Activated T-cell treated with anti-CD3 and anti-CD28 coated beads for 24 hours (primary cell): ENCODE data around the gene ZNF211.

ENCODE experiments used
- DNase-seq: peaks from one replicate; pipeline ENCODE4 v3.0.0-alpha.2; 2020; ENCODE audit warnings: low read depth

The ZNF211 gene

GRCh38 chr19:57632987-57633831, at the start of gene ZNF211:
TSS of gene ZNF211 (plus strand) at chr19:57633168. CDS start at chr19:57633347, 179 bp downstream.
- peak; percentile 80 for DNase-seq

DNA sequence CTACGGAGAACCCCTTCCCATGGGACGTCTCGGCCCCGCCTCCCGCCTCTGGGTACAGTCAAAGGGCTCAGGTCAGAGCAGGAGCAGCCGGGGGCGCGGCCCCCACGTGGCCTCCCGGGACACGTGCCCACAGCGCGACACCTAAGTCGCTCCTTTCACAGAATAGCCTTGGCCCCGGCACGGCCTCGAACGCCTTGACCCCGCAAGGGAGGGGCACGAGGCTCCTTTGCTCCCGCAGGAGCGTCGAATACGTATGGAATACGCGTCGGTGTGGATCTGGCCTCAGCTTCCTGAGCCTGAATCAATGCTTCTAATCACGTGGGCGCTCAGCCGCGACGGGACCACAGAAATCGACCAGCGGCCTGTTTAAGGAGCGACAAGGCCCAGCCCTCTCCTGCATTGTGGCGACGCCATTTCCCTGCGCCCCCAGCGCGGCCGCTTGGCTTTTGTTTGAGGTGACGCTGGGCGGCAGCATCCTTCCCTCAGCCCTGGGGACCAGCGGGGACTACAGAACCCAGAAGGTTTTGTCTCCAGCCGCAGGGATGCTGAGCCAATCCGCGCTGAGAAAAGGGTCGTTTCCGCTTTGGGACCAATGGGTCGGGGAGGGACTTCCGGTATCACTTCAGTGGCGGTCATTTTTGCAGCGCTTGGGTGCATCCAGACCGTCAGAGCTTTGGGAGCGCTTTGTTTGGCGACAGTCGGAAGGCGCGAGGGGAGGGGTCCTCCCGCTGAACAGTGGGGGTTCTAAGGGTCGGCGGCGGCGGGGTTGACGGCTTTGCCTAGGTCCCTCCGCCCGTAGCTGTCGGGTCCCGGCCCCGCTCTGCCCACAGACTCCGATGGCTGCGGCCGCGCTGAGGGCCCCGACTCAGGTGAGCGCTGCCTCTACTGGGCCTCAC, 49.2 kb upstream of the ZNF211 start, which contains the start of gene ZIK1:
ZIK1 (plus strand) TSS at position 625 of the 896 bp plus-strand sequence; CDS start at position 837, 212 bp downstream.
- peak; percentile 80 for DNase-seq

GRCh38 chr19:57587529-57587928, 45.4 kb upstream of the ZNF211 start:
- no peak for DNase-seq

DNA sequence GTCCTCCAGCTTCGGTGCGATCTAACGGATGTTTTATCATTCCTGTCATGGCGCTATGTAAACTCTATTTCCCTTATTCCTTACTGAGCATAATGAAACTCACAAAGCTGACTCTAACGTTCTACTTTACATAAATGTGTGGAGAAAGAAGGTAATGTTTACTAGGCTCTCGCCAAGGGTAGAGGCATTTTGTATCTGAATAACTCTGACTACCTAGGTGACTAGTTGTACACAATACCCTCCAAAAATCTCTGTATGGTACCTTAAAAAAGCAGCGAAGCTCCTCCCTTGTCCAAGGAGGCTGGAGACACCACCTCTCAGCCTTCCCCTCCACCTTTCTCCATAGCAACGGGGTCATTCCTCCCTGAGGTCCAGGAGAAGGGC, 33.6 kb upstream of the ZNF211 start:
- DNase-seq = no peak

DNA sequence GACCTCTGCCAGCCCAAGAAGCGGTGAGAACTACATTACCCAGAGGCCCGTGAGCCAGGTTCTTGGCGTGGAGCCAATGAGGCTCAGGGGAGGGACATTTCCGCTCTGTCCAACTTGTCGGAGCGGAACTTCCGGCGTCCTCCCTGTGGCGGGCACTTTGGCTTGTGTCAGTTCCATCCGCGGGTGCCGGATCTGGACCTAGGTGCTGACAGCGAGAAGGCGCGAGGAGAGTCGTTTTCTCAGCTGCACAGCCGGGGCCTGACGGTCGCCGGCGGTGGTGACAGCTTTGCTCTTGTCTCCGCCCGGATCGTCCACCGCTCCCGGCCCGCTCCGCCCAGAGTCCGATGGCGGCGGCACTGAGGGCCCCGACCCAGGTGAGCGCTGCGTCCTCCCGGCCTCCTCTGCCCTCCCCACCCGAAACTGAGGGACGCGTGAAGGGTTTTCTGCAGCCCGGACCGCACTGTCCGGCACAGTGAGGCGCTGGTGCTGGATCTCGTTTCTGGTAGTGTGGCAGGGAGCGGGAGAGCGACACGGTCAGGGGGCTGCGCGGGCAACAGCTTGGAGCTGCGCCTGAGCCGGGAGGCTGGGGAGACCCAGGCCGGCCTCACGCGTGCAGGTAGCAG, 33.1 kb upstream of the ZNF211 start, which contains the start of gene ZNF530:
ZNF530 (plus strand) TSS at position 125 of the 623 bp plus-strand sequence. CDS start 4,461 bp downstream, outside the sequence.
- DNase-seq = peak; percentile 87

DNA sequence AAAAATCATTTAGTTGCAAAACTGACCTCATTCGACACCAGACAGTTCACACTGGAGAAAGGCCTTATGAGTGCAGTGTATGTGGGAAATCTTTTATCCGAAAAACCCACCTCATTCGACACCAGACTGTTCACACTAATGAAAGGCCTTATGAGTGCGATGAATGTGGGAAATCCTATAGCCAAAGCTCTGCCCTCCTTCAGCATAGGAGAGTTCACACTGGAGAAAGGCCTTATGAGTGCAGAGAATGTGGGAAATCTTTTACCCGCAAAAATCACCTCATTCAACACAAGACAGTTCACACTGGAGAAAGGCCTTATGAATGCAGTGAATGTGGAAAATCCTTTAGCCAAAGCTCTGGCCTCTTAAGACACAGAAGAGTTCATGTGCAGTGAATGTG, 26.0 kb upstream of the ZNF211 start:
- no peak for DNase-seq

GRCh38 chr19:57611113-57611512, 21.9 kb upstream of the ZNF211 start:
- DNase-seq = no peak

- DNase-seq = peak; percentile 86
Measured at GRCh38 chr19:57613941-57614743, 18.8 kb upstream of the ZNF211 start, which contains the start of gene ZNF134. TSS of gene ZNF134 (plus strand) at chr19:57614242. CDS start at chr19:57619469, 5,227 bp downstream.

GRCh38 chr19:57615346-57615745, 17.6 kb upstream of the ZNF211 start:
- DNase-seq = no peak

- no peak for DNase-seq
Measured at GRCh38 chr19:57620673-57621348, 12.2 kb upstream of the ZNF211 start.

GRCh38 chr19:57623091-57623490, 9.9 kb upstream of the ZNF211 start:
- no peak for DNase-seq

GRCh38 chr19:57633832-57634131, 814 bp downstream of the ZNF211 start:
- DNase-seq = no peak

- no peak for DNase-seq
Measured at GRCh38 chr19:57637379-57637778, 4.4 kb downstream of the ZNF211 start.

GRCh38 chr19:57641715-57642234, 8.8 kb downstream of the ZNF211 start:
- no peak for DNase-seq

DNA sequence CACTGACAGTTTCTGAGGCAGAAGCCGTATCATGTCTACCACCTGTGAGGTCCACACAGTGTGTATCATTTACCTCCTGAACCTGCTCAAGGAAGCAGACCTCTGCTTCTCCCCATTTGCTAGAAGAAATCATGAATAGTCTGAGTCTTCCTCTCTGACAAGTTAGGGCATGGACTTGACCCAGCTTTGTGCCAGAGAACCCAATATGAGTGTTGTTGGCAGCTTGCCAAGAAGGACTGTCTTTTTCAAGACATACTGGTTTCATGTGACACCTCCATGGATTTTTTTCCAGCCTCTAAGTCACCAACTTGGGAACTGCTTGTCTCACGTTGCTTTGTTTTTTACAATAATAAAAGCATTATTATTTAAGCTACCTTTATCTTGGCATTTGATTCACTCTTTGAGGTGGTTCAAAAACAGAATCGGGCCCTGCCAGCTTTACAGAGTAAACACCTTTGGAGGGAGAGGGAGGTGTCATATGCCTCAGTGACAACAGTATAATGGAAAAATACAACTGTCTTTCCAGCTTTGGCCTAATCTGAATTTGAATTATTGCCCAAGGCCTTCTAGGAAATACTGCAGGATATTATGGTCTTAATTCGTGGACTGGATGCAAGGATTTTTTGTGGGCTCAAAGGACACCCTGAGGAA, 9.6 kb downstream of the ZNF211 start:
- no peak for DNase-seq

GRCh38 chr19:57643734-57644133, 10.8 kb downstream of the ZNF211 start:
- no peak for DNase-seq

DNA sequence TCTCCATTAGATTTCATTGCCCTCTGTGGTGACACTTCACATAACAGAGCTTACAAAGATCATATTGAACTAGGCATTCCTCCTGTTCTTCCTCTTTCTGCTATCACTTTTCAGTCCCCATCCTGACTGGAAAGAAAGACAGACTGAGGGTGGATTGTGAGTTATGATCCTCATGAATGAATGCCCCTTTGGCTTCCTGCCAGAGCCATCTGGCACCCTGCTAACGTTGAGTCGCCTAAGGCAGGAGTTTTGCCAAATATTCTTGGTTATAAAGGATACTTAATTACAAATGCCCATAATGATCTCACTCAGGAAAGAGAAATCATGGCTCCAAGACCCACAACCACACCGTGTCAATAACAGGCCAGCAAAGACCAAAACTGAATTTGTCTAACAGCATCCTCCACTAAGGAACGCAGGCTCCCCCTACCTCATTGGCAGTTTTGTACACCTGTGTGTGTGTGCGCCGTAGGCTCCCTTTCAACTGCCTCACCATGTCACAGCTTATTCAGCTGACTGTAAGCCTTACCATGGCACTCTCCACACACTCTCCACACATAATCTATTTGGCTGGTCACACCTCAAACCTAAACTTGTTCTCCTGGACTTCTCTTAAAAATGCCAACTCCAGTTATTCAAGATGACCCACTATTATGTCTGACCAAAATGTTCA, 15.5 kb downstream of the ZNF211 start:
- no peak for DNase-seq

- DNase-seq = no peak
Measured at GRCh38 chr19:57651654-57651996, 18.7 kb downstream of the ZNF211 start.

- DNase-seq = no peak
Measured at GRCh38 chr19:57653689-57654088, 20.7 kb downstream of the ZNF211 start.

- DNase-seq = no peak
Measured at GRCh38 chr19:57655443-57655842, 22.5 kb downstream of the ZNF211 start.
